ENCODE data around the gene ISG20. TPM values are rescaled to one million over a fixed set of nuclear protein-coding genes. Genes with fewer than 3 reads are reported as not detected.

Gene ISG20
- total and polyA plus RNA-seq, 2 of the 8 experiments (the other 6 are each of a cell fraction or from before 2014, with no cell fraction given): 2.9 to 5.2 TPM

- Histone ChIP-seq H3K36me3 (ENCODE audit: control insufficient read depth in 2 of 4, insufficient read depth in 4 of 4, low read length in 3 of 4) (no peaks in the 10 kb centered on the region), H3K79me1 (ENCODE audit: low read depth, low read length) (no peaks in the 10 kb centered on the region), H3K18ac (ENCODE audit: extremely low read depth, low read length) (no peak overlapping the region), H4K5ac (ENCODE audit: insufficient read length, low read depth, low read length) (no peak overlapping the region), H3K23me2 (ENCODE audit: low read depth, low read length) (0 out of 2 replicates have a peak, but pooled peaks cover 3% of the 10 kb centered on the region), H3K79me2 (ENCODE audit: control insufficient read depth in 1 of 2, insufficient read depth in 2 of 2, low read length in 2 of 2) (no peaks in the 10 kb centered on the region), H2BK5ac (ENCODE audit: low read depth, low read length) (no peak overlapping the region), H3K9me3 (ENCODE audit: insufficient read depth in 2 of 2, low read depth in 1 of 2, low read length in 1 of 2) (peaks cover 3 to 10% of the 10 kb centered on the region in 2 experiments; a peak in 2 of 4 replicates), H3K56ac (replicated peaks; ENCODE audit: insufficient read length, low read depth, low read length) (no peak overlapping the region), H3K4me1 (replicated peaks in 1 of 4; ENCODE audit: control insufficient read depth in 3 of 4, insufficient read depth in 4 of 4, low read length in 3 of 4) (no peaks in the 10 kb centered on the region), H2AFZ (ENCODE audit: low read length) (no peak overlapping the region), H2BK12ac (ENCODE audit: low read depth, low read length) (no peak overlapping the region), H2BK20ac (ENCODE audit: low read length) (no peak overlapping the region), H2BK15ac (ENCODE audit: low read length) (no peak overlapping the region), H3K27ac (ENCODE audit: low read depth, low read length) (no peak overlapping the region), H2BK120ac (replicated peaks; ENCODE audit: low read depth, low read length) (no peak overlapping the region), H4K8ac (ENCODE audit: extremely low read depth, insufficient read depth, low read length) (no peak overlapping the region), H3K9ac (replicated peaks in 1 of 4; ENCODE audit: extremely low read depth in 1 of 4, low read depth in 3 of 4, low read length in 3 of 4) (no peak overlapping the region), H4K20me1 (replicated peaks in 1 of 2; ENCODE audit: control insufficient read depth in 1 of 2, insufficient read depth in 2 of 2, low read length in 2 of 2) (no peaks in the 10 kb centered on the region), H3K4me2 (ENCODE audit: insufficient read depth in 1 of 2, low read depth in 2 of 2, low read length in 2 of 2) (no peak overlapping the region), H4K91ac (replicated peaks; ENCODE audit: insufficient read length, low read length) (no peak overlapping the region), H2AK5ac (ENCODE audit: low read depth, low read length) (no peak overlapping the region), H3K4me3 (ENCODE audit: extremely low read depth in 1 of 4, insufficient read depth in 2 of 4, low read depth in 3 of 4, low read length in 4 of 4) (no peak overlapping the region), H3K23ac (ENCODE audit: insufficient read length) (no peak overlapping the region), H3K27me3 (replicated peaks in 1 of 4; ENCODE audit: control insufficient read depth in 3 of 4, extremely low read depth in 1 of 4, insufficient read depth in 3 of 4, low read length in 3 of 4) (no peaks in the 10 kb centered on the region), H3K14ac (ENCODE audit: insufficient read length) (no peak overlapping the region), H3K4ac (replicated peaks; ENCODE audit: insufficient read length, low read depth, low read length) (no peak overlapping the region)
- 80% methylated on average over 2 of the region's 2 CpGs; no CpG with 5 or more reads in 1 of the 2 experiments for WGBS, 2 experiments (ENCODE audit: extremely low coverage in 1 of 2, insufficient coverage in 1 of 2, insufficient read length in 1 of 2, insufficient replicate concordance in 2 of 2, low coverage in 1 of 2, low lambda C conversion rate in 2 of 2, missing lambda C conversion rate in 1 of 2)
- FAIRE-seq (no peak), DNase-seq (ENCODE audit: low read depth in 1 of 2, low spot score in 2 of 2) (peak in 1 of 2 experiments; percentile 42)
- POLR2A ChIA-PET (ENCODE audit: partially characterized antibody): no interaction called here
- CTCF ChIA-PET (ENCODE audit: partially characterized antibody): interaction anchor here (0.8 to 2.4 kb wide), 5 partner anchors 11 to 29 kb away, joined by 3 to 7 read pairs (median 4); no protein-coding TSS in a partner anchor
- TF ChIP-seq EGR1 (IDR thresholded peaks at IDR 0.05; ENCODE audit: borderline replicate concordance, low read depth, low read length): no peak
- TF ChIP-seq CTCF (IDR thresholded peaks at IDR 0.05; ENCODE audit: control extremely low read depth in 1 of 3, insufficient read depth in 1 of 3, low read depth in 1 of 3, low read length in 3 of 3): no peak
- TF ChIP-seq NANOG (IDR thresholded peaks at IDR 0.05; ENCODE audit: insufficient read depth, low read depth, low read length, poor library complexity, severe bottlenecking): no peak
- no peak for TF ChIP-seq YY1 (IDR thresholded peaks at IDR 0.05; ENCODE audit: low read depth, low read length)
- TF ChIP-seq JUN (IDR thresholded peaks at IDR 0.05; ENCODE audit: low read depth, low read length): no peak
- no peak for TF ChIP-seq SIRT6 (IDR thresholded peaks at IDR 0.05; ENCODE audit: low read length)
- no peak for TF ChIP-seq TAF1 (IDR thresholded peaks at IDR 0.05; ENCODE audit: low read depth, low read length)
- no peak for TF ChIP-seq RAD21 (IDR thresholded peaks at IDR 0.05 in 1 of 2, conservative IDR thresholded peaks at IDR 0.05 in 1 of 2; ENCODE audit: low read depth in 2 of 2, low read length in 2 of 2)
- no peak for TF ChIP-seq RNF2 (IDR thresholded peaks at IDR 0.05; ENCODE audit: borderline replicate concordance, low read depth, low read length, missing control alignments, poor library complexity, severe bottlenecking)
- no peak for TF ChIP-seq MAX (IDR thresholded peaks at IDR 0.05)
- no peak for TF ChIP-seq CHD1 (IDR thresholded peaks at IDR 0.05; ENCODE audit: low read depth, low read length)
Measured at GRCh38 chr15:88686166-88686565, 47.4 kb downstream of the ISG20 start.
